Breast epithelium (tissue), 3 donors: ENCODE data around the gene MOB3A.

Experiments used
- POLR2A ChIP-seq: fragments of 450-650 bp; IDR thresholded peaks from one replicate; pipeline ENCODE4 v1.6.1; 2016; ENCODE audit warnings: antibody characterized with exemption, mild to moderate bottlenecking, moderate library complexity
- TF ChIP-seq, protein P1 (sequence below), 3 donors: fragments of 450-650 bp; IDR thresholded peaks; one replicate each; pipeline ENCODE4 v1.5.1; 2016 to 2017; ENCODE audit warnings: antibody characterized with exemption in 3 of 3, mild to moderate bottlenecking in 3 of 3, moderate library complexity in 3 of 3

- TF ChIP-seq POLR2A: no peak
- TF ChIP-seq, protein P1, sequence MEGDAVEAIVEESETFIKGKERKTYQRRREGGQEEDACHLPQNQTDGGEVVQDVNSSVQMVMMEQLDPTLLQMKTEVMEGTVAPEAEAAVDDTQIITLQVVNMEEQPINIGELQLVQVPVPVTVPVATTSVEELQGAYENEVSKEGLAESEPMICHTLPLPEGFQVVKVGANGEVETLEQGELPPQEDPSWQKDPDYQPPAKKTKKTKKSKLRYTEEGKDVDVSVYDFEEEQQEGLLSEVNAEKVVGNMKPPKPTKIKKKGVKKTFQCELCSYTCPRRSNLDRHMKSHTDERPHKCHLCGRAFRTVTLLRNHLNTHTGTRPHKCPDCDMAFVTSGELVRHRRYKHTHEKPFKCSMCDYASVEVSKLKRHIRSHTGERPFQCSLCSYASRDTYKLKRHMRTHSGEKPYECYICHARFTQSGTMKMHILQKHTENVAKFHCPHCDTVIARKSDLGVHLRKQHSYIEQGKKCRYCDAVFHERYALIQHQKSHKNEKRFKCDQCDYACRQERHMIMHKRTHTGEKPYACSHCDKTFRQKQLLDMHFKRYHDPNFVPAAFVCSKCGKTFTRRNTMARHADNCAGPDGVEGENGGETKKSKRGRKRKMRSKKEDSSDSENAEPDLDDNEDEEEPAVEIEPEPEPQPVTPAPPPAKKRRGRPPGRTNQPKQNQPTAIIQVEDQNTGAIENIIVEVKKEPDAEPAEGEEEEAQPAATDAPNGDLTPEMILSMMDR (IDR thresholded peaks at IDR 0.05): no peak
Measured at GRCh38 chr19:2136796-2137195, 40.7 kb upstream of the MOB3A start.
